LNCAP (cell line): Measurements from ENCODE around the gene NOC4L.

ENCODE experiments used
- CTCF ChIP-seq: fragments of 450-650 bp; IDR thresholded peaks from 2 replicates; pipeline ENCODE4 v1.5.1; 2017; ENCODE audit warnings: mild to moderate bottlenecking

NOC4L gene

GRCh38 chr12:132115500-132115899 lies 28.8 kb upstream of the NOC4L start:
- no peak for TF ChIP-seq CTCF

- TF ChIP-seq CTCF = no peak
These were observed 27.3 kb upstream of the NOC4L start for GRCh38 chr12:132116709-132117557.

GRCh38 chr12:132117558-132117875 lies 26.7 kb upstream of the NOC4L start:
- no peak for TF ChIP-seq CTCF

GRCh38 chr12:132118876-132119275 lies 25.4 kb upstream of the NOC4L start:
- no peak for TF ChIP-seq CTCF

GRCh38 chr12:132121283-132121682 lies 23.0 kb upstream of the NOC4L start:
- TF ChIP-seq CTCF = no peak

- no peak for TF ChIP-seq CTCF
These were observed 20.1 kb upstream of the NOC4L start for GRCh38 chr12:132123970-132124765.

GRCh38 chr12:132124766-132125425 lies 19.4 kb upstream of the NOC4L start:
- TF ChIP-seq CTCF = no peak
